Measurements from ENCODE around the gene BPTF. TPM values are rescaled to one million over a fixed set of nuclear protein-coding genes. Genes with fewer than 3 reads are reported as not detected.

BPTF gene
- total and polyA plus RNA-seq, 2 of the 13 experiments (the other 11 are each of a cell fraction or from before 2014, with no cell fraction given): 43.5 to 66.1 TPM

DNA sequence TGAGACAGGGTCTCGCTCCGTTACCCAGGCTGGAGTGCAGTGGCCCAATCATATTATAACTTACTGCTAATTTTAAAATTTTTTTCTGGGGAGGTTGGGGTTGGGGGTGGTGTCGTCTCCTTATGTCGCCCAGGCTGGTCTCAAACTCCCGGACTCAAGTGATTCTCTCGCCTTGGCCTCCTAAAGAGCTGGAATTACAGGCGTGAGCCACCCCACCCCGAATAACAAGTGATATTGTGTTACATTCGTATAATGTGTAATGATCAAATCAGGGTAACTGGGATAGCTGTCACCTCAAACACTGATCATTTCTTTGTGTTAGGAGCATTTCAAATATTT lies 194.0 kb downstream of the BPTF start:
- Histone ChIP-seq H3K4me2 (ENCODE audit: low read depth, low read length) (peak overlapping the region; percentile 63), H3K27me3 (ENCODE audit: control insufficient read depth in 1 of 2, insufficient read depth in 2 of 2, low read length in 2 of 2) (peaks cover 0 to 5% of the 10 kb centered on the region in 2 experiments; a peak in 1 of 5 replicates), H2AFZ (ENCODE audit: low read length) (no peak overlapping the region), H3K36me3 (replicated peaks in 1 of 2; ENCODE audit: control insufficient read depth in 1 of 2, insufficient read depth in 2 of 2, low read length in 2 of 2) (no peaks in the 10 kb centered on the region), H3K9ac (ENCODE audit: insufficient read depth, low read depth, low read length) (peak overlapping the region; percentile 45), H4K20me1 (ENCODE audit: insufficient read depth, low read length) (no peaks in the 10 kb centered on the region), H3K79me2 (ENCODE audit: insufficient read depth, low read length) (no peaks in the 10 kb centered on the region), H3K4me1 (ENCODE audit: insufficient read depth, low read length) (peaks cover 54% of the 10 kb centered on the region), H3K9me3 (ENCODE audit: low read length) (no peaks in the 10 kb centered on the region), H3K4me3 (replicated peaks in 1 of 3; ENCODE audit: insufficient read depth in 1 of 3, low read depth in 2 of 3, low read length in 3 of 3) (peak overlapping the region; percentile 44 to 70 (median 46)), H3K27ac (ENCODE audit: extremely low read length, insufficient read depth, low read length) (peak overlapping the region; percentile 13)
- no peak for DNase-seq (ENCODE audit: low spot score)
- in situ Hi-C loops (cut with HindIII; ENCODE audit: extremely low pct_ligation_motif_present, low pct_unique_long_range_greater_than_20kb): no loop called here
- BruUV-seq (replicated peaks): no TSS peak
- intact Hi-C loops (cut with micrococcal nuclease; ENCODE audit: unreplicated experiment): no loop called here
- ChIA-PET POLR2A (interaction anchor here (0.8 to 2.1 kb wide), 14 partner anchors 10 to 493 kb away, joined by 3 to 44 read pairs (median 4); partner anchors contain the start of genes BPTF, C17orf58, KPNA2 and NOL11), CTCF (ENCODE audit: low intra/inter-chr PET ratio, low total read pairs) (no interaction called here)
- no peak for FAIRE-seq
- no peak for ATAC-seq
- 11% methylated on average over 9 of the region's 9 CpGs for WGBS (ENCODE audit: low lambda C conversion rate)
- TF ChIP-seq NR2F1 (CRISPR knock-in tag; IDR thresholded peaks at IDR 0.05) (no peak), ONECUT2 (CRISPR knock-in tag; IDR thresholded peaks at IDR 0.05) (0 out of 2 replicates have a peak, but pooled peaks have one; percentile 3), ZNF816 (CRISPR knock-in tag; IDR thresholded peaks at IDR 0.05; ENCODE audit: borderline replicate concordance) (0 out of 2 replicates have a peak, but pooled peaks have one; percentile 2), ZNF550 (CRISPR knock-in tag; IDR thresholded peaks at IDR 0.05; ENCODE audit: borderline replicate concordance) (no peak), ZNF674 (CRISPR knock-in tag; IDR thresholded peaks at IDR 0.05; ENCODE audit: low read depth) (no peak), PRDM15 (CRISPR knock-in tag; IDR thresholded peaks at IDR 0.05) (0 out of 2 replicates have a peak, but pooled peaks have one; percentile 5), ZNF276 (CRISPR knock-in tag; IDR thresholded peaks at IDR 0.05; ENCODE audit: low read depth) (no peak), HCFC1 (IDR thresholded peaks at IDR 0.05; ENCODE audit: low read depth, low read length) (no peak), JARID2 (CRISPR knock-in tag; IDR thresholded peaks at IDR 0.05; ENCODE audit: insufficient replicate concordance) (no peak)
- TF ChIP-seq, protein P1, sequence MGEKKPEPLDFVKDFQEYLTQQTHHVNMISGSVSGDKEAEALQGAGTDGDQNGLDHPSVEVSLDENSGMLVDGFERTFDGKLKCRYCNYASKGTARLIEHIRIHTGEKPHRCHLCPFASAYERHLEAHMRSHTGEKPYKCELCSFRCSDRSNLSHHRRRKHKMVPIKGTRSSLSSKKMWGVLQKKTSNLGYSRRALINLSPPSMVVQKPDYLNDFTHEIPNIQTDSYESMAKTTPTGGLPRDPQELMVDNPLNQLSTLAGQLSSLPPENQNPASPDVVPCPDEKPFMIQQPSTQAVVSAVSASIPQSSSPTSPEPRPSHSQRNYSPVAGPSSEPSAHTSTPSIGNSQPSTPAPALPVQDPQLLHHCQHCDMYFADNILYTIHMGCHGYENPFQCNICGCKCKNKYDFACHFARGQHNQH (CRISPR knock-in tag; IDR thresholded peaks at IDR 0.05): no peak
- TF ChIP-seq, protein P2, sequence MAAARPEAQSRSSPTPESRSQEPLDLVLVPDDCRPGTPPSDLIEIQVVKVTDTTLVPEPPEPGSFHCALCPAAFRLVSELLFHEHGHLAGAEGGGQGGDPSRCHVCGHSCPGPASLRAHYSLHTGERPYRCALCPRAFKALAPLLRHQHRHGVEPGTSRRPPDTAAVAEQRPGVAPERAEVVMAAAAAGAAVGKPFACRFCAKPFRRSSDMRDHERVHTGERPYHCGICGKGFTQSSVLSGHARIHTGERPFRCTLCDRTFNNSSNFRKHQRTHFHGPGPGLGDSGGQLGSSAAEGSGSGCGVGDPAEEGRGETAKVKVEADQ (CRISPR knock-in tag; IDR thresholded peaks at IDR 0.05; ENCODE audit: borderline replicate concordance): no peak
- TF ChIP-seq, protein P3, sequence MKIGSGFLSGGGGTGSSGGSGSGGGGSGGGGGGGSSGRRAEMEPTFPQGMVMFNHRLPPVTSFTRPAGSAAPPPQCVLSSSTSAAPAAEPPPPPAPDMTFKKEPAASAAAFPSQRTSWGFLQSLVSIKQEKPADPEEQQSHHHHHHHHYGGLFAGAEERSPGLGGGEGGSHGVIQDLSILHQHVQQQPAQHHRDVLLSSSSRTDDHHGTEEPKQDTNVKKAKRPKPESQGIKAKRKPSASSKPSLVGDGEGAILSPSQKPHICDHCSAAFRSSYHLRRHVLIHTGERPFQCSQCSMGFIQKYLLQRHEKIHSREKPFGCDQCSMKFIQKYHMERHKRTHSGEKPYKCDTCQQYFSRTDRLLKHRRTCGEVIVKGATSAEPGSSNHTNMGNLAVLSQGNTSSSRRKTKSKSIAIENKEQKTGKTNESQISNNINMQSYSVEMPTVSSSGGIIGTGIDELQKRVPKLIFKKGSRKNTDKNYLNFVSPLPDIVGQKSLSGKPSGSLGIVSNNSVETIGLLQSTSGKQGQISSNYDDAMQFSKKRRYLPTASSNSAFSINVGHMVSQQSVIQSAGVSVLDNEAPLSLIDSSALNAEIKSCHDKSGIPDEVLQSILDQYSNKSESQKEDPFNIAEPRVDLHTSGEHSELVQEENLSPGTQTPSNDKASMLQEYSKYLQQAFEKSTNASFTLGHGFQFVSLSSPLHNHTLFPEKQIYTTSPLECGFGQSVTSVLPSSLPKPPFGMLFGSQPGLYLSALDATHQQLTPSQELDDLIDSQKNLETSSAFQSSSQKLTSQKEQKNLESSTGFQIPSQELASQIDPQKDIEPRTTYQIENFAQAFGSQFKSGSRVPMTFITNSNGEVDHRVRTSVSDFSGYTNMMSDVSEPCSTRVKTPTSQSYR (CRISPR knock-in tag; IDR thresholded peaks at IDR 0.05; ENCODE audit: borderline replicate concordance): no peak

Data from HepG2 (cell line).